Measurements from ENCODE around the gene HPCAL1.

DNA sequence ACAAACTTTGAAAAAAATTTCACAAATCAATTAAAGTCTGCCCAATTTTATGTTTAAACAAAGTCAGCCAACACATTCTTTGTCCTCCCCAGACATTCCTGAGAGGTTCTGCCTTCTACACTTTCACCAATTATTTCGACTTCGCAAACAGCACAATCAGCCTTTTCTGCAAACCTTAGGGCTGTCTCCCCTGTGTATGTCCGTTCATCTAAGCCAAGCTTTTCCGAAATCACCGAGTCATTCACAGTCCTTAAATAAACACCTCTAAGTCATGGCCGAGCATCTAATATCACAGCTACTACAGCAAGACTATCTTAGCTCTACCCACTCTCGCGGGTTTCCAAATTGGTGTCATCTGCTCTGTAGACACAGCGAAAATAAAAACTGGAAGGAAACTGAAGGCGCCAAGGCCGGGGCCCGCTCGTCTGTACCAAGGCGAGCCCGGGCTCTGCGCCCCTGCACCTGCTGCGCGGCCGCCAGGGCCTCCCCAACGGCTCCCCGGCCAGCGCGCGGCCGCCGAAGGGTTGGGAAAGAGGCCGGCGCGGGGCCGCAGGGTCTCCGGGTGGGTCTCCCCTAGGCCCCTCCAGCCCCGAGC is 144.7 kb downstream of the HPCAL1 start:
- TF ChIP-seq, protein P1, sequence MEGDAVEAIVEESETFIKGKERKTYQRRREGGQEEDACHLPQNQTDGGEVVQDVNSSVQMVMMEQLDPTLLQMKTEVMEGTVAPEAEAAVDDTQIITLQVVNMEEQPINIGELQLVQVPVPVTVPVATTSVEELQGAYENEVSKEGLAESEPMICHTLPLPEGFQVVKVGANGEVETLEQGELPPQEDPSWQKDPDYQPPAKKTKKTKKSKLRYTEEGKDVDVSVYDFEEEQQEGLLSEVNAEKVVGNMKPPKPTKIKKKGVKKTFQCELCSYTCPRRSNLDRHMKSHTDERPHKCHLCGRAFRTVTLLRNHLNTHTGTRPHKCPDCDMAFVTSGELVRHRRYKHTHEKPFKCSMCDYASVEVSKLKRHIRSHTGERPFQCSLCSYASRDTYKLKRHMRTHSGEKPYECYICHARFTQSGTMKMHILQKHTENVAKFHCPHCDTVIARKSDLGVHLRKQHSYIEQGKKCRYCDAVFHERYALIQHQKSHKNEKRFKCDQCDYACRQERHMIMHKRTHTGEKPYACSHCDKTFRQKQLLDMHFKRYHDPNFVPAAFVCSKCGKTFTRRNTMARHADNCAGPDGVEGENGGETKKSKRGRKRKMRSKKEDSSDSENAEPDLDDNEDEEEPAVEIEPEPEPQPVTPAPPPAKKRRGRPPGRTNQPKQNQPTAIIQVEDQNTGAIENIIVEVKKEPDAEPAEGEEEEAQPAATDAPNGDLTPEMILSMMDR (IDR thresholded peaks at IDR 0.05): peak in 2 of 4 donors; percentile 5 to 19
- no peak for TF ChIP-seq POLR2A (IDR thresholded peaks at IDR 0.05)

All from right lobe of liver (tissue), 4 donors.